ENCODE data around the gene RAD51B.

DNA sequence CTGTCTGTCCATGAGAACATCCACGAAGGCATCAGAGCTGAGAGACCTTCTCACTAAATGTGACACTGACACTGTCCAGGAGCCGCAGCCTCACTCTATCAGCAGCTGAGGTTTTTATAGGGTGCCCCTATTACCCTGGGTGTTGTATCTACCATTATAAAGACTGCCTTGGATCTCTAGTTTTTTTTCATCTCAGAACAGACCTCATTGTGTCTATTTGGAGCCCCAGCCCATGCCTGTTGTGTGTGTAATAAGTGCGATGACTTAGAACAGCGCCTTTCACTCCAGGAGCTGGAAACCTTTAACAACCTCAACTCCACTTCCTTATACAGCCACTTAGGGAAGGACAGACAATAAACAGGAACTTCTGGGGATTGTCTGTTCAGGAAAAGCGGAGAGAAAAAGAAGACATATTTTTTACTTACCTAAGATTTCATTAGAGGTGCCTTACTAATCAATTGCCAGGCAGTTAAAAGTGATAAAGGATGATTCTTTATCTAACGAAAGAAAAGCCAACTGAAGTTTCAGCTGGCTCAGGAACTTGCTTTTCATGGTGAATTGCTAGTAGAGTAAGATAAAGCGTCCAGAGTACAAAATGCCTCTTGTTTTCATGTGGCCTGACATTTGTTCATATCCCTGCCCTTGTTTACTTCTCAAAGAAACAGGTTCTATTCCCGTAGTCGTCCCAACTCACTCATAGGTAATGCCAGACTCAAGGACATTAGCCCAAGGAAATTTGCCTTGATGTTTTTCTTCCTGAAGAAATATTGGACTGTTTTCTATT, 420.6 kb downstream of the RAD51B start:
- TF ChIP-seq, protein P1, sequence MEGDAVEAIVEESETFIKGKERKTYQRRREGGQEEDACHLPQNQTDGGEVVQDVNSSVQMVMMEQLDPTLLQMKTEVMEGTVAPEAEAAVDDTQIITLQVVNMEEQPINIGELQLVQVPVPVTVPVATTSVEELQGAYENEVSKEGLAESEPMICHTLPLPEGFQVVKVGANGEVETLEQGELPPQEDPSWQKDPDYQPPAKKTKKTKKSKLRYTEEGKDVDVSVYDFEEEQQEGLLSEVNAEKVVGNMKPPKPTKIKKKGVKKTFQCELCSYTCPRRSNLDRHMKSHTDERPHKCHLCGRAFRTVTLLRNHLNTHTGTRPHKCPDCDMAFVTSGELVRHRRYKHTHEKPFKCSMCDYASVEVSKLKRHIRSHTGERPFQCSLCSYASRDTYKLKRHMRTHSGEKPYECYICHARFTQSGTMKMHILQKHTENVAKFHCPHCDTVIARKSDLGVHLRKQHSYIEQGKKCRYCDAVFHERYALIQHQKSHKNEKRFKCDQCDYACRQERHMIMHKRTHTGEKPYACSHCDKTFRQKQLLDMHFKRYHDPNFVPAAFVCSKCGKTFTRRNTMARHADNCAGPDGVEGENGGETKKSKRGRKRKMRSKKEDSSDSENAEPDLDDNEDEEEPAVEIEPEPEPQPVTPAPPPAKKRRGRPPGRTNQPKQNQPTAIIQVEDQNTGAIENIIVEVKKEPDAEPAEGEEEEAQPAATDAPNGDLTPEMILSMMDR (IDR thresholded peaks at IDR 0.05) = no peak
- TF ChIP-seq POLR2A (IDR thresholded peaks at IDR 0.05) = no peak
